ENCODE data around the gene VPS16.
"Not testable (repeated sequence)": the region's sequence is repeated elsewhere in the genome, so short reads cannot be mapped to it uniquely, and the experiment has no call there.

VPS16 gene

GRCh38 chr20:2807929-2808328 lies 32.6 kb upstream of the VPS16 start:
- DNase-seq, result not testable (repeated sequence)

- no peak for DNase-seq
Measured at GRCh38 chr20:2809690-2810089, 30.9 kb upstream of the VPS16 start.

GRCh38 chr20:2812189-2812588 lies 28.4 kb upstream of the VPS16 start:
- no peak for DNase-seq

- no peak for DNase-seq
Measured at GRCh38 chr20:2814076-2814475, 26.5 kb upstream of the VPS16 start.

- DNase-seq, result no peak
Measured at GRCh38 chr20:2814587-2815051, 25.9 kb upstream of the VPS16 start, which contains the start of gene C20orf141. TSS of gene C20orf141 (plus strand) at chr20:2814987. CDS start at chr20:2815185, 198 bp downstream.

GRCh38 chr20:2815242-2815900 lies 25.2 kb upstream of the VPS16 start:
- no peak for DNase-seq

- no peak for DNase-seq
Measured at GRCh38 chr20:2816030-2816582, 24.4 kb upstream of the VPS16 start, which contains the start of gene TMEM239. TSS of gene TMEM239 (plus strand) at chr20:2816364. CDS start at chr20:2816555, 191 bp downstream.

GRCh38 chr20:2816583-2817340 lies 23.8 kb upstream of the VPS16 start:
- DNase-seq, result no peak

GRCh38 chr20:2817341-2817726 lies 23.2 kb upstream of the VPS16 start:
- DNase-seq, result no peak

- DNase-seq, result no peak
Measured at GRCh38 chr20:2817891-2818595, 22.5 kb upstream of the VPS16 start.

- no peak for DNase-seq
Measured at GRCh38 chr20:2820084-2820895, 20.3 kb upstream of the VPS16 start.

- DNase-seq, result no peak
Measured at GRCh38 chr20:2820896-2821869, 19.4 kb upstream of the VPS16 start.

GRCh38 chr20:2822073-2822472 lies 18.5 kb upstream of the VPS16 start:
- peak in 1 of 2 donors; percentile 28 for DNase-seq

- DNase-seq, result no peak
Measured at GRCh38 chr20:2825761-2826160, 14.8 kb upstream of the VPS16 start.

- no peak for DNase-seq
Measured at GRCh38 chr20:2826655-2827054, 13.9 kb upstream of the VPS16 start.

GRCh38 chr20:2829376-2829775 lies 11.2 kb upstream of the VPS16 start:
- DNase-seq, result no peak

- not testable (repeated sequence) for DNase-seq
Measured at GRCh38 chr20:2831206-2831605, 9.3 kb upstream of the VPS16 start.

- no peak for DNase-seq
Measured at GRCh38 chr20:2833761-2834160, 6.8 kb upstream of the VPS16 start.

- no peak for DNase-seq
Measured at GRCh38 chr20:2834401-2835110, 6.0 kb upstream of the VPS16 start.

- DNase-seq, result no peak
Measured at GRCh38 chr20:2835331-2835796, 5.2 kb upstream of the VPS16 start.

All from activated CD4-positive, alpha-beta T cell treated with anti-CD3 and anti-CD28 coated beads for 4 hours (primary cell).